Subcutaneous adipose tissue (tissue), 4 donors: ENCODE data around the gene TLE4. TPM values are rescaled to one million over a fixed set of nuclear protein-coding genes. Genes with fewer than 3 reads are reported as not detected.

ENCODE experiments used
- total RNA-seq, 4 donors: library from RNA; depleted of rRNA; stranded (reverse); fragments of >200 nt; gene quantifications; one replicate each; pipeline ENCODE4 v1.1.0, GENCODE V29; 2016
- TF ChIP-seq, protein P1 (sequence below): fragments of 450-650 bp; IDR thresholded peaks from one replicate; pipeline ENCODE4 v1.5.1; 2016; ENCODE audit warnings: low read depth, mild to moderate bottlenecking, control low read depth, antibody characterized with exemption, moderate library complexity

TLE4 gene
- total RNA-seq, 4 donors from 2014 or later, result 16.5 to 25.2 (median 21.2) TPM

DNA sequence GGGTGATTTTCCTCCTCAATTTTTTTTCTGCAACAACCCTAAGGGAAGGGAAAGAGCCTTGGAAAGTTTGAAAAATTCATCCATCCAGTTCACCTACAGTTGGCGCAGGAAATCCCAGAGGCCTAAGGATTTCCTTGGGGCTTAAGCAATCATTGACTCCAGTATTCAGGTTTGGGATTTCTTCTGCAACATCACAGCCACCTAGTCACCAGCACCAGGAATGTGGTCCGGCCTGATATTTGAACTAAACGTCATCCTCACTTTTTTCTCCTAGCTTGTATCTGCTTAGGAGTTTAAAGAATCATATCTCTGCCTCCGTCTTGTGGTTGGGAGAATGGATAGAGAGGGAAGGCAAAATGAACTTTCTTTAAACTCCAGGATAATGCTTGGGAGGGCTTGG is 20.2 kb upstream of the TLE4 start:
- TF ChIP-seq, protein P1, sequence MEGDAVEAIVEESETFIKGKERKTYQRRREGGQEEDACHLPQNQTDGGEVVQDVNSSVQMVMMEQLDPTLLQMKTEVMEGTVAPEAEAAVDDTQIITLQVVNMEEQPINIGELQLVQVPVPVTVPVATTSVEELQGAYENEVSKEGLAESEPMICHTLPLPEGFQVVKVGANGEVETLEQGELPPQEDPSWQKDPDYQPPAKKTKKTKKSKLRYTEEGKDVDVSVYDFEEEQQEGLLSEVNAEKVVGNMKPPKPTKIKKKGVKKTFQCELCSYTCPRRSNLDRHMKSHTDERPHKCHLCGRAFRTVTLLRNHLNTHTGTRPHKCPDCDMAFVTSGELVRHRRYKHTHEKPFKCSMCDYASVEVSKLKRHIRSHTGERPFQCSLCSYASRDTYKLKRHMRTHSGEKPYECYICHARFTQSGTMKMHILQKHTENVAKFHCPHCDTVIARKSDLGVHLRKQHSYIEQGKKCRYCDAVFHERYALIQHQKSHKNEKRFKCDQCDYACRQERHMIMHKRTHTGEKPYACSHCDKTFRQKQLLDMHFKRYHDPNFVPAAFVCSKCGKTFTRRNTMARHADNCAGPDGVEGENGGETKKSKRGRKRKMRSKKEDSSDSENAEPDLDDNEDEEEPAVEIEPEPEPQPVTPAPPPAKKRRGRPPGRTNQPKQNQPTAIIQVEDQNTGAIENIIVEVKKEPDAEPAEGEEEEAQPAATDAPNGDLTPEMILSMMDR, result no peak

DNA sequence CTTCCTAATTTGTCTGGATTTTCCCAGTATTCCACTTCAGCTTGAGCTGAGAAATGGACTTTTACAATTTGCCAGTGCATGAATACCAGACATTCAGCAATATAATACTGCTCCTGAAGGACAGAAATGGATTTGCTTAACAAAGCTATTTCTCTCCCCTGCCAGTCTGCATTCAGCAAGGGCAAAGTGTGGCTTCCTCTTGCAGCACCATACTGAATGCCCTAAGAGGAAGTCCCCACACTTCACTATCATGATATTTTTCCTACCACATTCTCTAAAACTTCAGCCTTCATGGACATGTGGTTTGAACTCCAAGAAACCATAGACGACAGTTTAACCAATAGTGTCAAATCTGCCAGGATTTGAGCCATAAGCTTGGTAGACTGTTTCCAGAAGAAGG is 19.8 kb upstream of the TLE4 start:
- TF ChIP-seq, protein P1, result no peak

DNA sequence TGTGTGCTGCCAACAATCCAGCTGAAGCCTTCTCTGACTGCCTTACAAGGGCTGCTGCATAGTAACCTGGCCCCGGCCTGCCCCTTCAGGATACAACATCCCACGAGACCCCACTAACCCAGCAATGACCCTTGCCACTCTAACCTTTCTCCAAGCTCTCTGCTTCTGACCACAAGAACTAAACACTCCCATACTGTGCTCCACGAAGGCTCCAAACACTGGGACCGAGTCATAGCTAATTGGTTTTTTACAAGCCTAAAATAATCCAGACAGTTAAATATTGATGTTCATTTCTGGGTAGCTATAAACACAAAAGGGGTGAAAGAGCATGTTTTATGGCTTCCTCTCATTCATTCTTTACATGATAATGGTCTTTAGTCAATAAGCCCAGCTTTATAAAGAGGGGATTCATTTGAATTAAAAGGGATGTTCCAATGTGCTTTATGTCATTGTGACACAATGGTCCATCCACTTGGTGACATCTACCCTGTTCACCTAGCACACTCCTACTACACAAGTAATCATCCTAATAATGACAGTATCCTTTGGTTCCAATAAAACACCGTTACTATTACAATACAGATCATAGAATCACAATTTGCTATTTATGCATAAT is 16.2 kb upstream of the TLE4 start:
- TF ChIP-seq, protein P1, result no peak

DNA sequence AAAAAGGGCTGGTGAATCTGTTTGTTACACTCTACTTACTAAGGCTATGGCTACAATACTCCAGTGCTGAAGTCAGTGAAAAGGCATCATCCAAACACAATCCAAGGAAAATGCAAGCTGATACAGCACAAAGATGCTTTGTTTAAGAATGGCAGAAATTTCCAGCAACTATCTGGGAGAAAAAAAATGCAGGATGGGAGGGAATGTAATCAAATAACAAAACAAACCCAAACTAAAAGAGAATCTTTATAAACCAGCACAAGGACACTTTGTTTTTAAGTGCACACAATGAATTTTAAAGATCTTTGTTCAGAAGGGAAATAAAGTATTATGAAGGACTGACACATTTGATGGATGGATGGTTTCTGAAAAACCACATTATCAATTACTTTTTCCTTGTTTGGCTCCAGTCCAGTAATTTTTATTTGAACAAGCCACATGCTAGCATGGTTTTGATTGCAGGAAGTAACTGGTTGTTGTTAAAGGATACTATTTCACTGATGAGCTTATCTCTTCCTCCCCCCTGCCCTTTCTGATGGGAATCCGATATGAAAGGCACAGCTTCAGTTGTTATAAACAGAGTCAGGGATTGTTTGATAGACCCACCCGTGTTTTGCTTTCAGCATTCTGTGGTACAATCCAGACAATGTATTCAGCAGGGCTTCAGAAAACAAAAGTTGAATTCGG is 12.1 kb upstream of the TLE4 start:
- TF ChIP-seq, protein P1, result no peak

DNA sequence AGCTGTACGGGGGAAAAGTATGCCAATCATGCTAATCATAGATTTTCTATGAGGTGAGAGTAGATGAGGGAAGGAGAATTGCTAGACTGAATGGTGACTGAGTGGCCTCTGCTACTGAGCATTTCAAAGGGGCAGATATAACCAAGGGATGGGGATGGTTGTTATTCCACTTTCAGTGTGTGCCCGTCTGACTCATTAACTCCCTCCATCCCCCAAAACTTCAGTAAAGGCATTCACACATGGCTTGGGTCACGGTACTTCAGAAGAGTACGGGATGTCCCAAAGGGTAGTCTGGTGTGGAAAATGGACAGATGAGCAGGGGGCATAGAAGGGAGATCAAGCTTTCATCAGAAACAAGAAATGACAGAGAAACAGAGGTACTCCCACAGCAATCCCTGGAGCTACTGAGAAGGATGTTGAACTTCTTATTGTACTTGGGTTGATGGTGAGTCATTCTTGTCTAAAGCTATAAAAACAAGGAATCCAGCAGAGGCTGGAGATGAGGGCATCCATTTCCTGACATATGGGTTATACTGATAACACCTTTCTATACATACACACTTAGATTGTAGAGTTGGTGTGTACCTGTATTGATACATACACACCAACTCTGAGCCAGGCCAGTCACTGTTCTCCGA is 8.9 kb upstream of the TLE4 start:
- TF ChIP-seq, protein P1, result no peak

DNA sequence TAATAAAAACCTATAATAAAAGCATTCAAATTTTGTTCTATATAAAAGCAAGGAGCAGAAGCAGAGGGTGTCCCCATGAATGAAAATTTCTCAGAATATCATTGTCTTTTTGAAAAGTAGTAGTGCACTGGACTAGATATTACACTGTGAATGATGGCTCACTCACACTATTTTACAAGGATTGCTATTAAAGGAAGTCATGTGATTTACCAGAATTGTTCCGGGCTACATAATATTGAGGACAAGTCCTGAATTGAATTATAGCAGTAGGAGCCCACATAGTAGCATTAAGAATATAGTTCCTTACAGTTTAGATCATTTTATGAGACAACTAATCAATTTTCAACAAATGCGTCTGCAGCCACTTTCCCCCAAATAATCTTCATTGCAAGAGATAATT is 7.7 kb upstream of the TLE4 start:
- TF ChIP-seq, protein P1, result no peak

DNA sequence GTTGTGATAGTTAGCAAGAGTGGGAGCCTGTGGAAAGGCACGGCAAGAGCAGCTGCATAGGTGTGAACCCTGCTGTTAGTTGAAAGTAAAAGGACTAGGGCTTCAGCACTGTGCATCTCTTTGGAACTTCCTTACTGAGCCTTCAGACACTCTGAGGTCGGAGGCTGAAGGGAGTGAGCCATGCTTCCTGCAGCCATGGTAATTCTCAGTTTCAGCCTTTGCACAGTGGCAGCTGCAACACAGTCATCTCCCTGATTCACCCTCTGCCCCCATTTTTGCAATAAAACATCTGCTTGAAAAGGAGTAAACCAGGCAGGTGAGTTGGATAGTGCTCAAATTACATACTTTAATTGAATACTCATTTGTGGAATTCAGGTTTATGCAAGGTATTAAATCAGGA is 6.5 kb upstream of the TLE4 start:
- TF ChIP-seq, protein P1, result no peak
